Measurements from ENCODE around the gene NFKB2.
A peak's percentile ranks its signal among the peaks of the same experiment; 100 is the strongest.

- TF ChIP-seq CTCF (conservative IDR thresholded peaks at IDR 0.05 in 1 of 2, IDR thresholded peaks at IDR 0.05 in 1 of 2; ENCODE audit: low read depth in 1 of 2, low read length in 2 of 2): no peak
- peak; percentile 74 for TF ChIP-seq EZH2 (IDR thresholded peaks at IDR 0.05; ENCODE audit: low read length, missing control alignments)
Measured at GRCh38 chr10:102411341-102412255, 16.1 kb downstream of the NFKB2 start.

Data from fibroblast of lung (primary cell).